SK-N-SH (cell line): ENCODE measurements around the gene PDE6G. TPM values are rescaled to one million over a fixed set of nuclear protein-coding genes. Genes with fewer than 3 reads are reported as not detected.

Experiments
- CTCF ChIA-PET: fragments of 300-600, 350-600 bp; formaldehyde crosslinking; extraction: SDS; loops from one replicate; lab custom pipeline; 2021; lab: Yijun Ruan, JAX
- POLR2A ChIA-PET: fragments of 350-600 bp; sonication (Branson Sonifier 250); formaldehyde crosslinking; extraction: SDS; loops from one replicate; lab custom pipeline; 2020; ENCODE audit warnings: antibody characterized with exemption, inconsistent platforms; lab: Yijun Ruan, JAX
- DNase-seq: peaks from one replicate; pipeline ENCODE4 v3.0.0; 2012
- H2AFZ ChIP-seq: fragments of 200-600 bp; sonication (generic); 2 replicates; pipeline ENCODE4 v1.8.1; 2016; ENCODE audit warnings: antibody characterized with exemption, mild to moderate bottlenecking, low read depth
- H3F3A ChIP-seq: fragments of 200-600 bp; sonication (generic); replicated peaks from 2 replicates; pipeline ENCODE3; 2016; ENCODE audit warnings: antibody characterized with exemption, mild to moderate bottlenecking; ENCODE audit not compliant: insufficient read depth
- H3K27ac ChIP-seq, 2 experiments: fragments of 200-500 bp in 1 of 2; fragments of 200-600 bp in 1 of 2; sonication (Bioruptor generic) in 1 of 2; sonication (generic), shearing (Covaris generic) in 1 of 2; 2 replicates each; pipeline versions ENCODE4 v1.5.1 to v1.6.1; 2014 to 2016; ENCODE audit warnings: low read depth in 2 of 2, inconsistent platforms in 1 of 2, low read length in 1 of 2, mild to moderate bottlenecking in 1 of 2, mixed read lengths in 1 of 2
- H3K27me3 ChIP-seq: fragments of 200-600 bp; sonication (generic), shearing (Covaris generic); 2 replicates; pipeline ENCODE4 v1.6.1; 2016; ENCODE audit warnings: mixed run types; ENCODE audit not compliant: insufficient read depth
- H3K36me3 ChIP-seq, 2 experiments: fragments of 200-500 bp in 1 of 2; fragments of 200-600 bp in 1 of 2; sonication (Bioruptor generic) in 1 of 2; sonication (generic) in 1 of 2; replicated peaks in 1 of 2; 2 replicates each; pipeline versions ENCODE3 to v1.5.1; 2014 to 2016; ENCODE audit warnings: low read length in 1 of 2, mild to moderate bottlenecking in 1 of 2; ENCODE audit not compliant: insufficient read depth in 2 of 2, control insufficient read depth in 1 of 2
- H3K4me1 ChIP-seq, 2 experiments: fragments of 200-500 bp in 1 of 2; fragments of 200-600 bp in 1 of 2; sonication (Bioruptor generic) in 1 of 2; sonication (generic), shearing (Covaris generic) in 1 of 2; 2 replicates each; pipeline versions ENCODE4 v1.5.1 to v1.6.1; 2014 to 2016; ENCODE audit warnings: low read depth in 1 of 2, low read length in 1 of 2, mixed run types in 1 of 2; ENCODE audit not compliant: insufficient read depth in 2 of 2, control insufficient read depth in 1 of 2
- H3K4me2 ChIP-seq: fragments of 200-600 bp; sonication (generic), shearing (Covaris generic); 2 replicates; pipeline ENCODE4 v1.6.1; 2017; ENCODE audit warnings: mixed run types
- H3K4me3 ChIP-seq, 2 experiments: fragments of 200-500 bp in 1 of 2; fragments of 200-600 bp in 1 of 2; sonication (Bioruptor generic) in 1 of 2; sonication (generic), shearing (Covaris generic) in 1 of 2; 2 replicates each; pipeline versions ENCODE4 v1.5.1 to v1.8.1; 2014 to 2016; ENCODE audit warnings: low read depth in 2 of 2, inconsistent platforms in 1 of 2, low read length in 1 of 2, mild to moderate bottlenecking in 1 of 2, mixed read lengths in 1 of 2, moderate library complexity in 1 of 2
- H3K79me2 ChIP-seq: fragments of 200-600 bp; sonication (generic); 2 replicates; pipeline ENCODE4 v1.8.1; 2017; ENCODE audit warnings: mild to moderate bottlenecking; ENCODE audit not compliant: insufficient read depth
- H3K9ac ChIP-seq: fragments of 200-600 bp; sonication (generic); 2 replicates; pipeline ENCODE4 v1.6.1; 2017; ENCODE audit warnings: mixed run types
- H3K9me2 ChIP-seq: fragments of 200-600 bp; sonication (generic); 2 replicates; pipeline ENCODE4 v1.6.1; 2017; ENCODE audit warnings: mixed run types
- H3K9me3 ChIP-seq: fragments of 200-600 bp; sonication (generic); 2 replicates; pipeline ENCODE4 v1.6.1; 2017; ENCODE audit warnings: mixed run types, mild to moderate bottlenecking, moderate library complexity
- H4K20me1 ChIP-seq: fragments of 200-600 bp; sonication (generic); 2 replicates; pipeline ENCODE4 v1.6.1; 2017; ENCODE audit warnings: mild to moderate bottlenecking, mixed run types; ENCODE audit not compliant: insufficient read depth
- ELF1 ChIP-seq: IDR thresholded peaks from 2 replicates; pipeline ENCODE4 v1.4.0; 2012
- EP300 ChIP-seq, 2 experiments: IDR thresholded peaks; 2 replicates each; pipeline versions ENCODE4 v1.4.0 to v1.6.1; 2012; ENCODE audit warnings: borderline replicate concordance in 1 of 2, low read depth in 1 of 2, low read length in 1 of 2
- FOXM1 ChIP-seq: IDR thresholded peaks from 2 replicates; pipeline ENCODE4 v1.4.0; 2012; ENCODE audit warnings: low read depth, mild to moderate bottlenecking
- GABPA ChIP-seq: IDR thresholded peaks from 2 replicates; pipeline ENCODE4 v1.4.0; 2012; ENCODE audit warnings: low read depth, mild to moderate bottlenecking
- MEF2A ChIP-seq: IDR thresholded peaks from 2 replicates; pipeline ENCODE4 v1.4.0; 2012; ENCODE audit warnings: low read depth, borderline replicate concordance
- PBX3 ChIP-seq: IDR thresholded peaks from 2 replicates; pipeline ENCODE4; 2012
- RCOR1 ChIP-seq: fragments of 150-350 bp; IDR thresholded peaks from 2 replicates; pipeline ENCODE4 v1.6.1; 2017; ENCODE audit warnings: antibody characterized with exemption, low read length
- REST ChIP-seq: IDR thresholded peaks from 2 replicates; pipeline ENCODE4 v1.6.1; 2012; ENCODE audit warnings: mild to moderate bottlenecking, low read depth, low read length, moderate library complexity
- TAF1 ChIP-seq: IDR thresholded peaks from 2 replicates; pipeline ENCODE4 v1.6.1; 2012; ENCODE audit warnings: low read depth, mild to moderate bottlenecking, low read length, moderate library complexity, borderline replicate concordance
- WGBS: methylation state at CpG from one replicate; pipeline ENCODE4 v1.1.6; 2017; ENCODE audit warnings: low lambda C conversion rate; 5-methylcytosine and 5-hydroxymethylcytosine counted together
- polyA plus RNA-seq, 3 experiments: library from polyadenylated mRNA; depleted of rRNA; stranded (reverse); fragments of >200 nt; gene quantifications; 2 replicates each; pipeline ENCODE4 v1.2.3, GENCODE V29; 2012

The PDE6G gene
- polyA plus RNA-seq, 1 of the 3 experiments (the other 2 are of a cell fraction) = 5.0 TPM

GRCh38 chr17:81688616-81689015 is 32.3 kb upstream of the PDE6G start:
- H3K36me3 ChIP-seq = peaks cover 56 to 82% of the 10 kb centered on the region in 2 experiments
- peaks cover 96% of the 10 kb centered on the region for H3K79me2 ChIP-seq
- no peak for TF ChIP-seq FOXM1
- no peak for TF ChIP-seq EP300 (IDR thresholded peaks at IDR 0.05; ENCODE audit: borderline replicate concordance in 1 of 2, low read depth in 1 of 2, low read length in 1 of 2)
- no peak for TF ChIP-seq MEF2A
- no peaks in the 10 kb centered on the region for H3K9me3 ChIP-seq
- CTCF ChIA-PET = no interaction called here
- POLR2A ChIA-PET = no interaction called here
- DNase-seq = no peak
- WGBS = 94% methylated on average over 11 of the region's 14 CpGs
- peaks cover 82% of the 10 kb centered on the region for H4K20me1 ChIP-seq
- no peaks in the 10 kb centered on the region for H3K27me3 ChIP-seq
- H3F3A ChIP-seq = peaks cover 18% of the 10 kb centered on the region
- no peak overlapping the region for H3K27ac ChIP-seq
- no peak overlapping the region for H3K4me3 ChIP-seq
- H3K4me1 ChIP-seq = peaks cover 9 to 14% of the 10 kb centered on the region in 2 experiments; a peak in 2 of 4 replicates
- H2AFZ ChIP-seq = no peak overlapping the region
- H3K9me2 ChIP-seq = no peaks in the 10 kb centered on the region
- H3K4me2 ChIP-seq = no peak overlapping the region
- no peak overlapping the region for H3K9ac ChIP-seq

GRCh38 chr17:81687770-81688541 is 31.6 kb upstream of the PDE6G start:
- Histone ChIP-seq H3K4me2 (no peak overlapping the region), H3K79me2 (peaks cover 95% of the 10 kb centered on the region), H3K9me2 (no peaks in the 10 kb centered on the region), H2AFZ (no peak overlapping the region), H3K27ac (no peak overlapping the region), H3K27me3 (no peaks in the 10 kb centered on the region), H3K9ac (no peak overlapping the region), H3F3A (peaks cover 17% of the 10 kb centered on the region), H4K20me1 (peaks cover 79% of the 10 kb centered on the region), H3K4me1 (peaks cover 9 to 14% of the 10 kb centered on the region in 2 experiments; a peak in 2 of 4 replicates), H3K4me3 (no peak overlapping the region), H3K36me3 (peaks cover 53 to 76% of the 10 kb centered on the region in 2 experiments), H3K9me3 (no peaks in the 10 kb centered on the region)
- TF ChIP-seq TAF1 = no peak
- no peak for TF ChIP-seq PBX3
- no peak for TF ChIP-seq RCOR1
- TF ChIP-seq EP300 (IDR thresholded peaks at IDR 0.05; ENCODE audit: borderline replicate concordance in 1 of 2, low read depth in 1 of 2, low read length in 1 of 2) = no peak
- no peak for TF ChIP-seq GABPA
- no peak for TF ChIP-seq ELF1
- no peak for TF ChIP-seq REST
- CTCF ChIA-PET = interaction anchor here (1.8 kb wide), 1 partner anchor 12 kb away, joined by 8 read pairs; no protein-coding TSS in a partner anchor
- WGBS = 95% methylated on average over 36 of the region's 41 CpGs
- POLR2A ChIA-PET = interaction anchor here (1.1 kb wide), 1 partner anchor 15 kb away, joined by 3 read pairs; the partner anchor contains the start of gene MRPL12
- DNase-seq = peak; percentile 19
